Keratinocyte (primary cell): ENCODE results near the gene UGT1A10. TPM values are rescaled to one million over a fixed set of nuclear protein-coding genes. Genes with fewer than 3 reads are reported as not detected.

Experiments
- DNase-seq: peaks from one replicate; pipeline ENCODE4 v3.0.0-alpha.2; 2011; ENCODE audit warnings: low read depth, missing footprints, low spot score
- FAIRE-seq: peaks from 2 replicates; lab custom pipeline; 2011; peaks lifted over from hg19 to GRCh38; lab: Jason Lieb, UNC
- H2AFZ ChIP-seq: 2 replicates; pipeline ENCODE4 v1.6.0; 2012; ENCODE audit warnings: low read length, control low read depth, inconsistent platforms; ENCODE audit not compliant: control insufficient read depth
- H3K27ac ChIP-seq: 2 replicates; pipeline ENCODE4 v1.5.1; 2011; ENCODE audit warnings: low read length; ENCODE audit not compliant: control insufficient read depth, insufficient read depth
- H3K27me3 ChIP-seq: 3 replicates; pipeline ENCODE4 v1.6.0; 2011; ENCODE audit warnings: low read length; ENCODE audit not compliant: control insufficient read depth, insufficient read depth; ENCODE audit errors: extremely low read depth
- H3K36me3 ChIP-seq, 2 experiments: 2 replicates in 1 of 2; 3 replicates in 1 of 2; pipeline ENCODE4 v1.5.1; 2011; ENCODE audit warnings: low read length in 2 of 2, mild to moderate bottlenecking in 1 of 2; ENCODE audit not compliant: control insufficient read depth in 2 of 2, insufficient read depth in 2 of 2; ENCODE audit errors: extremely low read depth in 1 of 2
- H3K4me1 ChIP-seq: 3 replicates; pipeline ENCODE4 v1.5.1; 2011; ENCODE audit warnings: low read length; ENCODE audit not compliant: control insufficient read depth, insufficient read depth; ENCODE audit errors: extremely low read depth
- H3K4me2 ChIP-seq: 3 replicates; pipeline ENCODE4 v1.6.0; 2011; ENCODE audit warnings: low read depth, low read length; ENCODE audit not compliant: control insufficient read depth, insufficient read depth; ENCODE audit errors: extremely low read depth
- H3K4me3 ChIP-seq, 3 experiments: fragments of 200-600 bp in 1 of 3; sonication (generic) in 1 of 3; 2 replicates in 2 of 3; 3 replicates in 1 of 3; pipeline ENCODE4 v1.5.1; 2011 to 2016; ENCODE audit warnings: low read length in 3 of 3, mild to moderate bottlenecking in 3 of 3, control low read depth in 2 of 3, inconsistent platforms in 1 of 3, low read depth in 1 of 3, mixed read lengths in 1 of 3, mixed run types in 1 of 3, moderate library complexity in 1 of 3; ENCODE audit not compliant: control insufficient read depth in 2 of 3, insufficient read depth in 2 of 3; ENCODE audit errors: extremely low read depth in 1 of 3
- H3K79me2 ChIP-seq: 2 replicates; pipeline ENCODE4 v1.6.0; 2012; ENCODE audit warnings: low read length; ENCODE audit not compliant: control insufficient read depth, insufficient read depth
- H3K9ac ChIP-seq: 3 replicates; pipeline ENCODE4 v1.6.0; 2011; ENCODE audit warnings: low read length; ENCODE audit not compliant: control insufficient read depth, insufficient read depth; ENCODE audit errors: extremely low read depth
- H3K9me1 ChIP-seq: 3 replicates; pipeline ENCODE4 v1.6.0; 2011; ENCODE audit warnings: low read length; ENCODE audit not compliant: control insufficient read depth, insufficient read depth; ENCODE audit errors: extremely low read depth
- H3K9me3 ChIP-seq: 2 replicates; pipeline ENCODE4 v1.5.1; 2012; ENCODE audit warnings: low read depth, low read length; ENCODE audit not compliant: control insufficient read depth
- H4K20me1 ChIP-seq: 3 replicates; pipeline ENCODE4 v1.6.0; 2011; ENCODE audit warnings: low read length; ENCODE audit not compliant: control insufficient read depth, insufficient read depth; ENCODE audit errors: extremely low read depth
- CTCF ChIP-seq, 3 experiments: IDR thresholded peaks in 1 of 3; conservative IDR thresholded peaks in 1 of 3; optimal IDR thresholded peaks in 1 of 3; 2 replicates in 2 of 3; 3 replicates in 1 of 3; pipeline versions ENCODE3 to v1.5.1; 2011; ENCODE audit warnings: low read length in 3 of 3, mild to moderate bottlenecking in 3 of 3, moderate library complexity in 2 of 3, control low read depth in 1 of 3, inconsistent platforms in 1 of 3; ENCODE audit not compliant: insufficient read depth in 2 of 3; ENCODE audit errors: extremely low read depth in 1 of 3
- EZH2 ChIP-seq: IDR thresholded peaks from one replicate; pipeline ENCODE4 v1.6.1; 2012; ENCODE audit warnings: inconsistent platforms, mild to moderate bottlenecking, low read length, moderate library complexity
- dilution Hi-C: fragments of 300-500 bp; cut with MboI; formaldehyde crosslinking; loops from one replicate; pipeline ENCODE4 v1.7.0; 2020; ENCODE audit warnings: low sequenced_read_pairs; ENCODE audit not compliant: extremely low pct_ligation_motif_present
- polyA plus RNA-seq, 5 experiments: library from polyadenylated mRNA; depleted of rRNA in 3 of 5; stranded (reverse) in 3 of 5; stranded (forward) in 1 of 5; unstranded in 1 of 5; fragments of >200 nt; gene quantifications; 1 replicate in 1 of 5; 2 replicates in 3 of 5; 3 replicates in 1 of 5; pipeline versions ENCODE4 v1.2.1 to v1.2.3, GENCODE V29; 2011 to 2012; ENCODE audit warnings: missing spikeins in 2 of 5, low read depth in 1 of 5, low replicate concordance in 1 of 5

UGT1A10 gene
- polyA plus RNA-seq, 1 donor (not counting 4 experiments of a cell fraction or from before 2014, with no cell fraction given) = 2.0 TPM

DNA sequence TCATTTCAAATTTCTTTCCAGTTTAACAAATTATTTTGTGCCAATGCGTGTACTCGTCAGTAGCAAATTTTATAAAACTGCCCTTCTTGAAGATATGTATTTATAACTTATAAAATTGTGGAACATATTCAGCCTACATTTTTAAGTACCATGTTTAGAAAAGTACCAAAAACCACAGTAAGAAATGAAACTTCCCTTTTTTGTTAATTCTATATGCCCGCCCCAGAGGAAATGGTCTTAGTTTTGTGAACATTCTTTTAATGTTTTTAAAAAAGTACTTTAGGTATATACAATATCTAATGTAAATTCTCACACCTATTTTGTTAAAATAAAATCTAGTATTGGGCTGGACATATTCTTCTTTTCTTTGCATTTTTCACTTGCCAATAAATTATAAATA is 36.6 kb downstream of the UGT1A10 start:
- FAIRE-seq (no peak), DNase-seq (no peak)
- Histone ChIP-seq H4K20me1 (no peaks in the 10 kb centered on the region), H3K9me1 (no peaks in the 10 kb centered on the region), H3K36me3 (no peaks in the 10 kb centered on the region), H3K79me2 (no peaks in the 10 kb centered on the region), H3K27me3 (no peaks in the 10 kb centered on the region), H3K4me1 (no peaks in the 10 kb centered on the region), H3K27ac (no peak overlapping the region), H3K9me3 (no peaks in the 10 kb centered on the region), H3K9ac (no peak overlapping the region), H3K4me2 (no peak overlapping the region), H2AFZ (no peak overlapping the region), H3K4me3 (no peak overlapping the region)
- dilution Hi-C loops = no loop called here
- TF ChIP-seq CTCF (optimal IDR thresholded peaks at IDR 0.05 in 1 of 3, IDR thresholded peaks at IDR 0.05 in 1 of 3, conservative IDR thresholded peaks at IDR 0.05 in 1 of 3; ENCODE audit: extremely low read depth in 1 of 3, insufficient read depth in 2 of 3, low read length in 3 of 3) = no peak
- TF ChIP-seq EZH2 = no peak

DNA sequence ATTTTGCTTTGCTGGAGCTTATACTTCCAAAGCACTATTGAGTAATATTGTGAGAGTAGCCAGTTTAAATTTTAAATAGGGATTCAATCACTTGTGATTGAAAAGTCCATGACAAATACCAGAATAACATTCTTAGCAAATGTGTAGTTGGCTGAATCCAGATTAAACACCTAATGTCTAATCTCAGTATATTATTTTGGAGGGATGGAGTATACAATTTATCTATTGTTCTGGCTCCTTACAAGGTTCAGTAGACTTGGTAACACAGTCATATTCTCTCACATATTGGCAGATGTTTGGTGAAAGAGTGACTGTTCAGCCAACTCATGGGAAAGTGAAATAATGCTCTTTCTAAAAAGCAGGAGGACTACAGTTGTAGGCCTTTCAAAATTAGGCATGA is 37.6 kb downstream of the UGT1A10 start:
- H3K27me3 ChIP-seq = no peaks in the 10 kb centered on the region
- dilution Hi-C loops = no loop called here
- H3K4me3 ChIP-seq = no peak overlapping the region
- no peak overlapping the region for H3K4me2 ChIP-seq
- no peak overlapping the region for H2AFZ ChIP-seq
- FAIRE-seq = no peak
- H3K79me2 ChIP-seq = no peaks in the 10 kb centered on the region
- DNase-seq = no peak
- no peak overlapping the region for H3K9ac ChIP-seq
- TF ChIP-seq EZH2 (no peak), CTCF (optimal IDR thresholded peaks at IDR 0.05 in 1 of 3, IDR thresholded peaks at IDR 0.05 in 1 of 3, conservative IDR thresholded peaks at IDR 0.05 in 1 of 3; ENCODE audit: extremely low read depth in 1 of 3, insufficient read depth in 2 of 3, low read length in 3 of 3) (no peak)
- H3K27ac ChIP-seq = no peak overlapping the region
- H4K20me1 ChIP-seq = no peaks in the 10 kb centered on the region
- no peaks in the 10 kb centered on the region for H3K9me3 ChIP-seq
- no peaks in the 10 kb centered on the region for H3K9me1 ChIP-seq
- H3K4me1 ChIP-seq = no peaks in the 10 kb centered on the region
- no peaks in the 10 kb centered on the region for H3K36me3 ChIP-seq
